ENCODE data around the gene KRTAP5-6.

DNA sequence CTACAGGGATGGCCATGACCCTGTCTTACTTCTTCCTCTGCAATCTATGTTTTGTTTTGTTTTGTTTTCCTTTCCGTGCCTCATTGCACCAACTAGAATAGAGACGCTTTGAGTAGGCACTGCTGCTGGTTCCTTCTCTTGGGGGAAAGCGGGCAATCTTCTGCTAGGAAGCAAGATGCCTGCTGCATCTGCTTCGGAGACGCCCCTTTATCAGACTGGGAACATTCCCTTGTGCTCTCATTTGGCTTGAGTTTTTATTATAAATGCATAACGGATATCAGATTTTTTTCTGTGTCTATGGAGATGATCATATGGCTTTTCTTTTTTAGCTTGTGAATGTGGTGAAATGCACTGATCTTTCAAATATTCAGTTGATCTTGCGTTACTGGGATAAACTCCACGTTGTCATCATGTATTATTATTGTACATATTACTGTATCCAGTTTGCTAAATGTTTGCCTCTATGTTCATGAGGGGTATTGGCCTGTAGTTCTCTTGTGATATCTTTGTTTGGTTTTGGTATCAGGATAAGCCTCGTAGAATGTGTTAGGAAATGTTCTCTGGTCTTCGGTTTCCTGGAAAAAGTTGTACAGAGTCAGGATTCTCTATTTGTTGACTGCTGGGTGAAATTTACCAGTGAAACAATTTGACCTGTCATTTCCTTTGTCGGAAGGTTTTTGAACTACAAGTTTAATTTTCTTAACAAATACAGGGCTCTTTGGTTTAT lies 23.4 kb upstream of the KRTAP5-6 start:
- no peak for TF ChIP-seq POLR2A (IDR thresholded peaks at IDR 0.05)
- TF ChIP-seq, protein P1, sequence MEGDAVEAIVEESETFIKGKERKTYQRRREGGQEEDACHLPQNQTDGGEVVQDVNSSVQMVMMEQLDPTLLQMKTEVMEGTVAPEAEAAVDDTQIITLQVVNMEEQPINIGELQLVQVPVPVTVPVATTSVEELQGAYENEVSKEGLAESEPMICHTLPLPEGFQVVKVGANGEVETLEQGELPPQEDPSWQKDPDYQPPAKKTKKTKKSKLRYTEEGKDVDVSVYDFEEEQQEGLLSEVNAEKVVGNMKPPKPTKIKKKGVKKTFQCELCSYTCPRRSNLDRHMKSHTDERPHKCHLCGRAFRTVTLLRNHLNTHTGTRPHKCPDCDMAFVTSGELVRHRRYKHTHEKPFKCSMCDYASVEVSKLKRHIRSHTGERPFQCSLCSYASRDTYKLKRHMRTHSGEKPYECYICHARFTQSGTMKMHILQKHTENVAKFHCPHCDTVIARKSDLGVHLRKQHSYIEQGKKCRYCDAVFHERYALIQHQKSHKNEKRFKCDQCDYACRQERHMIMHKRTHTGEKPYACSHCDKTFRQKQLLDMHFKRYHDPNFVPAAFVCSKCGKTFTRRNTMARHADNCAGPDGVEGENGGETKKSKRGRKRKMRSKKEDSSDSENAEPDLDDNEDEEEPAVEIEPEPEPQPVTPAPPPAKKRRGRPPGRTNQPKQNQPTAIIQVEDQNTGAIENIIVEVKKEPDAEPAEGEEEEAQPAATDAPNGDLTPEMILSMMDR (IDR thresholded peaks at IDR 0.05): no peak

Measured in body of pancreas (tissue), 4 donors.